Ishikawa (cell line): ENCODE data around the gene EPS8.

Source experiments
- MAX ChIP-seq: IDR thresholded peaks from 2 replicates; pipeline ENCODE4 v1.6.1; 2012
- RAD21 ChIP-seq: IDR thresholded peaks from 2 replicates; pipeline ENCODE4 v1.6.1; 2012; ENCODE audit warnings: low read depth
- TAF1 ChIP-seq: IDR thresholded peaks from 2 replicates; pipeline ENCODE4 v1.6.1; 2012; ENCODE audit warnings: low read depth, mild to moderate bottlenecking
- TF ChIP-seq, protein P1 (sequence below): IDR thresholded peaks from 2 replicates; pipeline ENCODE4 v1.6.1; 2012; ENCODE audit warnings: low read depth, mild to moderate bottlenecking

GRCh38 chr12:15689751-15690191 lies 99.4 kb downstream of the EPS8 start:
- no peak for TF ChIP-seq RAD21
- no peak for TF ChIP-seq MAX
- TF ChIP-seq, protein P1, sequence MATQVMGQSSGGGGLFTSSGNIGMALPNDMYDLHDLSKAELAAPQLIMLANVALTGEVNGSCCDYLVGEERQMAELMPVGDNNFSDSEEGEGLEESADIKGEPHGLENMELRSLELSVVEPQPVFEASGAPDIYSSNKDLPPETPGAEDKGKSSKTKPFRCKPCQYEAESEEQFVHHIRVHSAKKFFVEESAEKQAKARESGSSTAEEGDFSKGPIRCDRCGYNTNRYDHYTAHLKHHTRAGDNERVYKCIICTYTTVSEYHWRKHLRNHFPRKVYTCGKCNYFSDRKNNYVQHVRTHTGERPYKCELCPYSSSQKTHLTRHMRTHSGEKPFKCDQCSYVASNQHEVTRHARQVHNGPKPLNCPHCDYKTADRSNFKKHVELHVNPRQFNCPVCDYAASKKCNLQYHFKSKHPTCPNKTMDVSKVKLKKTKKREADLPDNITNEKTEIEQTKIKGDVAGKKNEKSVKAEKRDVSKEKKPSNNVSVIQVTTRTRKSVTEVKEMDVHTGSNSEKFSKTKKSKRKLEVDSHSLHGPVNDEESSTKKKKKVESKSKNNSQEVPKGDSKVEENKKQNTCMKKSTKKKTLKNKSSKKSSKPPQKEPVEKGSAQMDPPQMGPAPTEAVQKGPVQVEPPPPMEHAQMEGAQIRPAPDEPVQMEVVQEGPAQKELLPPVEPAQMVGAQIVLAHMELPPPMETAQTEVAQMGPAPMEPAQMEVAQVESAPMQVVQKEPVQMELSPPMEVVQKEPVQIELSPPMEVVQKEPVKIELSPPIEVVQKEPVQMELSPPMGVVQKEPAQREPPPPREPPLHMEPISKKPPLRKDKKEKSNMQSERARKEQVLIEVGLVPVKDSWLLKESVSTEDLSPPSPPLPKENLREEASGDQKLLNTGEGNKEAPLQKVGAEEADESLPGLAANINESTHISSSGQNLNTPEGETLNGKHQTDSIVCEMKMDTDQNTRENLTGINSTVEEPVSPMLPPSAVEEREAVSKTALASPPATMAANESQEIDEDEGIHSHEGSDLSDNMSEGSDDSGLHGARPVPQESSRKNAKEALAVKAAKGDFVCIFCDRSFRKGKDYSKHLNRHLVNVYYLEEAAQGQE, result no peak
- TF ChIP-seq TAF1, result no peak
